GM21717 (cell line): Measurements from ENCODE around the gene CALHM3.
"Not testable (repeated sequence)": the region's sequence is repeated elsewhere in the genome, so short reads cannot be mapped to it uniquely, and the experiment has no call there.

Experiments used
- ATAC-seq: cut with Tn5 transposase; IDR thresholded peaks from one replicate; pipeline ENCODE4 v1.9.1; 2021; ENCODE audit warnings: mild to moderate bottlenecking, moderate library complexity; ENCODE audit not compliant: unreplicated experiment

CALHM3 gene, protein sequence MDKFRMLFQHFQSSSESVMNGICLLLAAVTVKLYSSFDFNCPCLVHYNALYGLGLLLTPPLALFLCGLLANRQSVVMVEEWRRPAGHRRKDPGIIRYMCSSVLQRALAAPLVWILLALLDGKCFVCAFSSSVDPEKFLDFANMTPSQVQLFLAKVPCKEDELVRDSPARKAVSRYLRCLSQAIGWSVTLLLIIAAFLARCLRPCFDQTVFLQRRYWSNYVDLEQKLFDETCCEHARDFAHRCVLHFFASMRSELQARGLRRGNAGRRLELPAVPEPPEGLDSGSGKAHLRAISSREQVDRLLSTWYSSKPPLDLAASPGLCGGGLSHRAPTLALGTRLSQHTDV

DNA sequence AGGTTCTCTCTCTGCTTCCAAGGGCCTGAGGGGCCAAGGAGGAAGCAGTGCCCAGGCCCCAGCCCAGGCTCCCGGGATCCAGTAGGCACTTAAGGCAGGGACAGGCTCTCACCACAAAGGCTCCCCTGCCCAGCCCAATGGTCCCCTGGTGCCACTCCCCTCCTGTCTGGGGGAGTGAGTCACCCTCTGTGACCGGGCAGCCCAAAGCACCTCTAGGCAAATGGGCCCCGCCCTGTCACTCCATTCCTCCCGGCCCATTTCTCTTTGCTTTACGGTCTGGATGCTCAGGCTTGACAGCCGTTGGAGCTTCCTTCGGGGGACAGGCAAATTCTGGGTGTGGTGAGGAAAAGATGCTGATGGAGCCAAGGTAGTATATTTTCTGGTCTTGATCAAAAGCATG is at the start of gene CALHM3:
TSS of gene CALHM3 (minus strand) at position 106 of the 400 bp plus-strand sequence. CDS start 208 bp downstream, outside the sequence.
- ATAC-seq: no peak

DNA sequence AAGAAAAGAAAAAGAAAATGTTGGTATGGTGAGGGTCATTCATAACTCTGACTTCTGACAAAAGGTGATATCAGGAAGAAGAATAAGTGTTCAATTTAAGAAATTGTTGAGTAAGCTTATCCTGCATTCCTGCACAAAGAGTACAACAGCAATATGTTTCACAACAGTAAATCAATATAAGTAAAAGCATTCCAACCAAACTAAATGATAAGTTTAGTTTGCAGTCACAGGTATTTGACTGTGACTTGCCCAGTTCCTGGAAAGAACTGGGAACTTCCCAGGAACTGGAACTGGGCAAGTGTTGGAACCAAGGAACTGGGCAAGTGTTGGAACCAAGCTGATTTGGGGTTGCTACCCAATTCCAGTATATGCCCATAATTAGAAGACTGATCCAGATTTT is 49.5 kb upstream of the CALHM3 start:
- ATAC-seq: no peak

DNA sequence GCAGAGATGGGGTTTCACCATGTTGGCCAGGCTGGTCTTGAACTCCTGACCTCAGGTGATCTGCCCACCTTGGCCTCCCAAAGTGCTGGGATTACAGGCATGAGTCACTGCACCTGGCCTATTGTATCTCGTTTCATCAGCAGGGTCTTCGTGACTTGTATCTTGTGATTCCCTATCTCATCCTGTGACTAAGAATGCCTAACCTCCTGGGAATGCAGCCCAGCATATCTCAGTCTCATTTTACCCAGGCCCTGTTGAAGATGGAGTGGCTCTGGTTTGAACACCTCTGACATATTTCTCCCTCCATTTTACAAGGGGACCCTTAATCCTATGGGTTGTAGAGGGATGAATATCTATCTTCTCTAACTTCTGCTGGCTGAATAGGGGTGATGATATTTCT is 48.4 kb upstream of the CALHM3 start:
- not testable (repeated sequence) for ATAC-seq

DNA sequence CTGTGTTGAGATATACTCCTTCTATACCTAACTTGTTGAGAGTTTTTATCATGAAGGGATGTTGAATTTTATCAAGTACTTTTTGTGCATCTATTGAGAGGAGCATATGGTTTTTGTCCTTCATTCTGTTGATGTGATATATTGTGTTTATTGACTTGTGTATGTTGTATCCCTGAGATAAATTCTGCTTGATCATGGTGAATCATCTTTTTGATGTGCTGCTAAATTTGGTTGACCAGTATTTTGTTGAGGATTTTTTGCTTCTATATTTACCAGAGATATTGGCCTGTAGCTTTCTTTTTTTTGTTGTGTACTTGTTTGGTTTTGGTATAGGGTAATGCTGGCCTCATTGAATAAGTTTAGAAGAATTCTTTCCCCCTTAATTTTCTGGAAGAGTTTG is 46.9 kb upstream of the CALHM3 start:
- ATAC-seq: no peak

DNA sequence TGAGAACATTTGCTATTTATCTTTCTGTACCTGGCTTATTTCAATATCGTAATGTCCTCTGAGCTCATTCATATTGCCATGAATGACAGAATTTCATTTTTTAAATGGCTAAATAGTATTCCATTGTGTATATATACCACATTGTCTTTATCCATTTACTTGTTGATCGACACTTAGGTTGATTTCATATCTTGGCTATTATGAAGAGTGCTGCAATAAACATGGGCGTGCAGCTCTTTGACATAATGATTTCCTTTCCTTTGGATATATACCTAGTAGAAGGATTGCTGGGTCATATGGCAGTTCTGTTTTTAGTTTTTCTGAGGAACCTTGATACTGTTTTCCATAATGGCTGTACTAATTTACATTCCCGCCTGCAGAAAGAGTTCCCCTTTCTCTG is 44.6 kb upstream of the CALHM3 start:
- no peak for ATAC-seq

DNA sequence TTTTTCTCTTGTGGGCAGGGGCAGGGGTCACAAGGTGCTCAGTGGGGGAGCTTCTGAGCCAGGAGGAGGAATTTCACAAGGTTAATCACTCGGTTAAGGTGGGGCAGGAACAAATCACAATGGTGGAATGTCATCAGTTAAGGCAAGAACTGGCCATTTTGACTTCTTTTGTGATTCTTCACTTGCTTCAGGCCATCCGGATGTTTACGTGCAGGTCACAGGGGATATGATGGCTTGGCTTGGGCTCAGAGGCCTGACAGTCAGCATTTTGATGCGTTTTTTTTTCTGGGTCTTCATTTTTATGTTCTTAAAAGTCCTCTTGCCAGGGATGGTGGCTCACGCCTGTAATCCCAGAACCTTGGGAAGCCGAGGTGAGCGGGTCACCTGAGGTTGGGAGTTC is 43.0 kb upstream of the CALHM3 start:
- ATAC-seq: not testable (repeated sequence)

DNA sequence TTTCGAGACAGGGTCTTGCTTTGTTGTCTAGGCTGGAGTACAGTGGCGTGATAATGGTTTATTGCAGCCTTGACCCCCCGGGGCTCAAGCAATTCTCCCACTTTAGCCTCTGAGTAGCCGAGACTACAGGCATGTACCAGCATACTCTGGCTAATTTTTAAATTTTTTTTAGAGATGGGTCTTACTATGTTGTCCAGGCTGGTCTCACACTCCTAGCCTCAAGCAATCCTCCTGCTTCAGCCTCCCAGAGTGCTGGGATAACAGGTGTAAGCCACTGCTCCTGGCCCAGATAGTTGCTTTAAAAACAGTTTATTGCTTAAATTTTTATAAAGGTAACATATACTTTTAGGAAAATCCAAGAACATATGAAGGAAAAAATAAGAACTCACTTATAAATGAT is 40.8 kb upstream of the CALHM3 start:
- no peak for ATAC-seq

DNA sequence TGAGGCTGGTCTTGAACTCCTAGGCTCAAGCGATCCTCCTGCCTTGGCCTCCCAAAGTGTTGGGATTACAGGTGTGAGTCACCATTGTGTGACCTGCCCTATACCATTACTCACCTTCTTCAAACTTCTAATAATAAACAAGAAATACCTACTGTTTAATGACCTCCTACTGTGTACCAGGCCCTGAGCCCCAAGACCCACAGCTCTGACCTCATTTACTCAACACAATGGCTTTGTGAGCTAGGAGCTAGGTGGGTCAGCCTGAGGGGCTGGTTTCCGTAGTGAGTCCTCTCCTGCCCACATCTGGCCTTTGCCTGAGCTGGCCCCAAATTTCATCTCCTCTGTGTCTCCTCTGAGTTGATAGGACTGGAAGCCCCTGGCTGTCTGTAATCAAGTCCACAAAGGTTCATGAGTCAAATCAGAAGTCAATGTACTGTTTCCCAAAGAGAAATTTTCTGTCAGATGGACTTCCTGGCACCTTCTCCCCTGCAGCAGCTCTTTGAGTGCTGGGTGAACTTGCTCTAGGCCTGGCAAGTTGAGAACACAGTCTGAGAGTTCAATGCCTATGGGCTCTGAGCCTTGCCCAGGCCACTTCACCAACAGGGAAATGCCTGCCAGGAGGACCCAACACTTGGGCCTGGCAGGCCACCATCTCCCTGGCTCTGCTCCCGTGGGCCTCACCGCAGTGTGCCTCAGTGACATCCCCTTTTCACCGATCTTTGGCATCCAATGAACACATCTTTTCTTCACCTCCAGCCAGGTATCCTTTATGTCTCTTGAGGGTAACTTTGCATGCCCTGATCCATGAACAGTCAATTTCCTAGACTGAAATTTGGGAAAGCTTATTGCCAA is 38.4 kb upstream of the CALHM3 start:
- no peak for ATAC-seq

DNA sequence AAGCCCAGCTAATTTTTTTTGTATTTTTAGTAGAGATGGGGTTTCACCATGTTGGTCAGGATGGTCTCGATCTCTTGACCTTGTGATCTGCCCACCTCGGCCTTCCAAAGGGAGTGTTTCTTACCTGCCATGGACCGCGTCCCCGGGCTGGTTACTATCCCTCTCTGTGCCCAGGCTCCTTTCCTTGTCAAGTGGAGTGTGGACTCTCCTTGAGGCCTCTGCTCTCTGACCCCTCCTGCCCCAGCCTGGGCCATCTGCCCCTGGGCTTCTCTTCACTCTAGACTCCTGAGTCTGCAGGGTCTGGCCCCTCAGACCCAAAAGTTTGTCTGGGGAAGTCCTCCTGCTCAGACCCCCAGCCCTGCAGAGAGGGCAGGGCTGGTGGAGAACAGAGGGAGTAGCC is 35.2 kb upstream of the CALHM3 start:
- no peak for ATAC-seq

DNA sequence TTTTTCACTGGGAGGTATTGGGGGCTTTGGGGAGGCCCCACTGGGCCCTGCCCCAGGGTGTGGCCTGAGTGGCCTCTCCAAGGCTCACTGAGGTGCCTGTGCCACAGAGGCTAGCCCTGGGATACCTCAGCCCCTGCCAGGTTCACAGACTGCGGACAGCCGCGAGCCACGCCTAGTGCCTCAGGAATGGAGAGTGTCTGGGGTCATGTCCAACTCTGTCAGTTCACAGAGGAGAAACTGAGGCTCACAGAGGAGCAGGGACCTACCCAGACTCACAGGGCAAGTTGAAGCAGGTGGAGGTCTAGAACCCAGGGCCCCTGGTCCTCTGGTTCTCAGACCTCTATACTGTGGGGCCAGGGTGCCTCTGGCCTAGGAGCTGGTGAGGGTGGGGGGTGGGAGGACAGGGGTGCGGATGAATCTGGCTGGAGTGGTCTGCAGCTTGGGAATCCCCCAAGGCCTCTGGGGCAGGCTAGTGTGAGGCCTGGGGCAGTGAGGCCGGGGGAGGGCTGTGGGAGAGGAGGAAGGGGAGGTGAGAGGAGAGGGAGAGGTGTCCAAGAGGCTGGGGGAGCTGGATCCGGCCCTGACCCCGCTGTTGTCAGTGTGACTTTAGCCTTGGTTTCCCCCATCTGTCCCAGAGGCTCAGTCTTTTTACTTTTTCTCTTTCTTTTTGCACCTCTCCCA is 34.5 kb upstream of the CALHM3 start:
- no peak for ATAC-seq

DNA sequence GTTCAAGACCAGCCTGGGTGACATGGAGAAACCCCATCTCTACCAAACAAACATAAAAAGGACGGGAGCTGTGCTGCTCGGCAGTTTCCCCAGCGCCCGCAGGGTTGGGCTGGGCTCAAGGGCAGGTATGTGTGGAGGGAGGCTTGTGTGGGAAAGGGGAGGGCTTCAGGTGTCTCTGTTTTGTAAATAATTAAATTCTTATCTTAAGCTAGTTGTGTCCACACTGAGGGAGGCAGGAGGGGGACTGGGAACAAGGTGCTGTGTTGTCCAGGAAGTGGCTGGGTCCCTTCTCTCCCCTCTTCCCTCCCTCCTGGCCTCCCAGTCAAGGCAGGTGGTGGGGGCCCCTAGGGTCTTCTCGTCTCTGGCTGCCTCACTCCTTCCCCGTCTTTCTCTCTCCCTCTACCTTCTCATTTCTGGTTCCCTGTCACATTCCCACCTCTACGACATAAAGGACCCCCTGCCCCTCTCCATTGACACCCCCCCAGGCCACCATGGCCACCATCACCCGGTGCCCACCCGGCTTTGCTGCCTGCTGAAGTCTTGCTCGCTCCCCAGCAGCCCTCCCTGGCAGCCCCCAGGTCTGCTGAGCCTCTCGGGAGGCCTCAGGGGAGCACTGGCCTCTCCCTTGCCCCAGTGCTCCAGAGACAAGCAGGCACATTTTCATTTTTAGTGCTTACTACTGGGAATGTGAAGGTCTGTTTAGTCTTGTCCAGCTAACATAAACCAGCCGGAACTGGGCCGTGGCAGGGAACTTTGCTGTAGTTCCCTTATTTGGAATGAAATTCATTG is 33.7 kb upstream of the CALHM3 start:
- no peak for ATAC-seq

DNA sequence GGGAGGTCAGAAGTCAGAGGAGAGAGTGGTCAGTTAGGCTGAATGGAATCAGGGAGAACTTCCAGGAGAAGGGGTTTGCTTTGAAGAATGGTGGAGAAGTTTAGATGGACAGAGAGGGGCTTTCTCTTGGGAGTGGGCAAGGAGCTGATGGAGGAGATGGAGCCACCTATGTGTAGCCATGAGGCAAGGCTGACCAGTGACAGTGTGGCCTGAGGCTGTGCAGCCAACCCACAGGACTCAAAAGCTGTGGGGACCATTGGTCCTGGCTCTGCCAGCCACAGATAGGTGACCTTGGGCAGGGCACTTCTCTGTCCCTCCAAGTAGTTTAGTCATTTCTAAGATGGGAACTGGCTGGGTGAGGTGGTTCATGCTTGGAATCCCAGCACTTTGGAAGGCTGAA is 33.1 kb upstream of the CALHM3 start:
- no peak for ATAC-seq

DNA sequence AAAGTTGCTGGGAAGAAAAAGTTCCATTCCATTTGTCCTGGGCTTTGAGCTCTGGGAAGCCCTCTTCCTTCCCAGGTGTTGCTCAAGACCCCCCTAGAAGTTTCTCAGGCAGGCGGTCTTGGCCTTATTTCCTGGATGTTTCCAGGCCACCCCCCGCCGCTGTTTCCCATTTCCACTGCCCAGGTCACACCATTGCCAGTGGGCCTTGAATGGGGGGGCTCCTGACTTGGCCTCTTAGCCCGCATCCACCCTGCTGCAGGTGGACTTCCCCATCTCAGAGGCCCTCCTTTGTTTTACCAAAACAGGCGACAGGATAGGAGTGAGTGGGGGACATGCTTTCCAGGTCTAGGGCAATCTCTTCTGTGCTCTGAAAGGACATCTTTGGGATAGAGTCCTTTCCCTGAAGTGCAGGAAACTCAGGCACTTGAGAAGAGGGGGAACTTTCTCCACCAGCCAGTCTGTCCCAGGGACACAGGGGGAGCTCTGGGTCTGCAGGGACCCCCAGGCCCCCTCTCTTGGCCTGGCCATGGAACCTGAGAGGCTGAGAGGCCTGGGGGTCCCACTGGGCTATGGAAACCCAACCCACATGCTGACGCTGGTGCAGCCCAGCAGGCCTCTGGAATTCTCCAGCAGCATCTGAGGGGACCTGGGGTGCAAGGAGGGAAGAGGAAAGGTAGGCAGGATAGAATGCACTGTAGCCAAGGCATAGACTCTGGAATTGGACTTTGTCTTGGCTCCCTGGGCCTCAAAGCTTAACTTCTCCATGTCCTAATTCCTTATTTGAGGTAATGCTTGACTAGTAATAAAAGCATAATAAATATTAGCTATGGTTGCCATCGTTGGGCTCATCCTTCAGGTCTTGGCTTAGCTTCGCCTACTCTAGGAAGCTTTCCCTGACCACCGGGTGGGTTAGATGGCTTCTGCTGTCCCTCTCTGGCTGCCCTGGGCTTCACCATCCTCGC is 32.0 kb upstream of the CALHM3 start:
- ATAC-seq: no peak

DNA sequence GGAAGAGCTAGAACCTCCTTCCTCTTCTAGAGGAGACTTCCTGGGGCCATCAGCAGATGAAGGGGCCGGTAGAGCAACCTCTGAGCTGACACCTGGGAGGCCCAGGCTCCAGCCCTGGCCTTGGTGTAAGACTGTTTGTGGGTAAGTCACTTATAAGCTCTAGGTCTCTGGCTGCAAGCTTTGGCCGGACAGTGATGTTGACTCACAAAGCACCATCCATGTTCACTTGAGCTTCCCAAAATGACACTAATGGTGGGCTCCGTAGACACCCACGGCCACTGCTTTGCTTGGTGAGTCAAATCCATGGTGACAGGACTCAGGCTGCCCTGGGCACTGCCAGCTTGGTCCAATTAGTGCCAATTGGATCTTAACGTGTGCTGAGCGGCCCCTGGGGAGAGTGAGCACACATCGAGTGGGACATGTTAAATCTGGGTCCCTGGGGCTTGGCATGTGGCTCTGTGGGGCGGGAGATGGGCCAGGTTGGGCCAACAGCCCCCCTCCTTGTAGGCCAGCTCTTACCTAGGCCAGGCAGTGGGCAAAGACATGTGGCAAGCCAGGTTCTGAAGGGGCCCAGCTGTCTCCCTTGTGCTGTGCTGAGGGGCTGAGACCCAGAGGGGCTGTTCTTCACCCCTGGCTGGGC is 31.1 kb upstream of the CALHM3 start:
- no peak for ATAC-seq

DNA sequence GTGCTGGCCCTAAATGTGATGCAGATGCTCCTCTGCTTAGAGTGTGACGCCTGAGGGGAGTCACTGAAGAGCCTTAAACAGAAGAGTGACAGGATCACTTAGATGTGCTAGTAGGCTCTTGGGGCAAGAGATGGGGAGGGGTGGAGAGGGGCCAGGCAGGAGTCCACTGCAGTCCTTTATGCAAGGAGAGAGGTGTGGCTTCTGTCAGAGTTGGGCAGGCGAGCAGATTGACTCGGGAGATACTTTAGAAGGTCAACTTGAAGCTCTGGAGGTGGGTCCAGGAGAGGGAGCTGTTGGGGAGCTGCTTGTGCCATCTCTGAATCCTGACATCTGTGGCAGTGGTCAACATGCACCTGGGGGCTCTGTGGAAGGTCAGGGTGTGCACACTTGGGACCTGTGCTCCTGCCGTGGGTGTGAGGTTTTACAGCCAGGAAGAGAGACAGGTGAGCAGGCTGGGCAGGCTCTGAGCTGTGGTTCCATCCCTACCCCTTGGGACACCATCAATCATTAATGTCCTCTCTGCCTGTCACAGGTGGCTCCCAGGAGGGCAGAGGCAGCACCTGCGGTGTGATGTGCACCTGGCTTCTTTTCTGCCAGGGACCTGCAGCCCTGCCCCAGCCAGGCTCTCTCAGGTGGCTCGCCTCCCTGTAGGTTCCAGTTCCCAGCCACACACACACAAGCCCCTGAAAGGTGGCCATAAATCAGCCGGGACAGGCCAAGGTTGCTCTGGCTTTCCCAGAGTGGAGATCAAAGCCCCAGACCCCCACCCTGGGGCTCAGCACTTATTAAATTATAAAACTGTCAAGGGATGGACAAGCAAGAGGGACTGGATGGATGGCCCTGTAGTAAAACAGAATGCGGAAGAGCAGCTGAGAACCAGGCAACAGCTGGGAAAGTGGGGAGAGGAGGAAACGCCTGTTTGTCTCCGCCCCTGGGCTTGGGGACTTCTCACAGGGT is 28.5 kb upstream of the CALHM3 start:
- ATAC-seq: no peak

DNA sequence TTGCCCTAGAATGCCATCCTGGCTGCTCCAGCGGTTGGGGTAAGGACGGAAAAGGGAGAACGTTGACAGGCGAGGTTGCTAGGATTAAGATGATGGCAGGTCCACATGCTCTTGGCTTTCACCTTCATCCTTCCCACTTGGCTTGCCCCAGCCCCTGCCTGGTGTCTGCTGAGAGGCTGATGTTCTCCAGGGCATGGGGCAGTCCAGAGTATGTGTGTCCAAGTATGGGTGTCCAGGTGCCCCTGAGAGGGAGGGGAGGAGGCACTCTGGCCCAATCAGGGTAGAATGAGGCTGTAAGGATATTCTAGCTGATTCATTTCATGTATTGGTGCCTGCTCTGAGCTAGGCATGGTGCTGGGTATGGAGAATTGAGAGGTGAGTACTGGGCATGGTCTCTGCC is 27.0 kb upstream of the CALHM3 start:
- no peak for ATAC-seq

DNA sequence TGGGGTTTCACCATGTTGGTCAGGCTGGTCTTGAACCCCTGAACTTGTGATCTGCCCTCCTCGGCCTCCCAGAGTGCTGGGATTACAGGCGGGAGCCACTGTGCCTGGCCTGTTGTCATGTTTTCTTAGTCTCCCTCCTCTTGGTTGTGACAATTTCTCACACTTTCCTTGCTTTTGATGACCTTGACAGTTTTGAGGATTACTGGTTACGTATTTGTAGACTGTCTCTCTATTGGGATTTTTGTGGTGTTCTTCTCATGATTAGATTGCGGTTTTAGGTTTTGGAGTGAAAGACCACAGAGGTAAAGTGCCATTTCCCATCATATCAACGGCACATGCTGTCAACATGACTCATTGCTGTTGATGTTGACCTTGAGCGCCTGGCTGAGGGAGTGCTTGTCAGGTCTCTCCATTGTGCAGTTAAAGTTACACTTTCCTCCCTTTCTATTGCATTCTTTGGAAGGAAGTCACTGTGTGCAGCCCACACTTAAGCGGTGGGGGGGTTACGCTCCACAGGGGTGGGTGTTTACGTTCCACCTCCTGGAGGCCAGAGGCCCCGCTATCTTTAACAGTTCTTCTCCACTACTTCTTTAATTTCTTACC is 25.2 kb upstream of the CALHM3 start:
- ATAC-seq: no peak

DNA sequence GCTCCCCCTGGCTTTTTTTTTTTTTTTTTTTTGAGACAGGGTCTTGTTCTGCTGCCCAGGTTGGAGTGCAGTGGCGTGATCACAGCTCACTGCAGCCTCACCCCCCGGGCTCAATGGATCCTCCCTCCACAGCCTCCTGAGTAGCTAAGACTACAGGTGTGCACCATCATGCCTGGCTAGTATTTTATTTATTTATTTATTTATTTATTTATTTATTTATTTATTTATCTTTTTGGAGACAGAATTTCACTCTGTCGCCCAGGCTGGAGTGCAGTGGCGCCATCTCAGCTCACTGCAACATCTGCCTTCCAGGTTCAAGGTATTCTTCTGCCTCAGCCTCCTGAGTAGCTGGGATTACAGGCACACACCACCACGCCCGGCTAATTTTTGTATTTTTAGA is 24.7 kb upstream of the CALHM3 start:
- ATAC-seq: not testable (repeated sequence)
